PC-3 (cell line): ENCODE results near the gene TTC33.

Experiments
- CTCF ChIP-seq: fragments of 300-600 bp; sonication (generic); conservative IDR thresholded peaks from 2 replicates; pipeline ENCODE4 v1.5.1; 2017; ENCODE audit warnings: antibody characterized with exemption, low read depth, mild to moderate bottlenecking, low read length
- EZH2 ChIP-seq: fragments of 300-600 bp; sonication (generic); IDR thresholded peaks from one replicate; pipeline ENCODE4 v1.6.1; 2017; ENCODE audit warnings: antibody characterized with exemption, mild to moderate bottlenecking, low read length; ENCODE audit not compliant: unreplicated experiment
- EZH2phosphoT487 ChIP-seq: fragments of 300-600 bp; sonication (generic); IDR thresholded peaks from 2 replicates; pipeline ENCODE4 v1.6.1; 2018; ENCODE audit warnings: mild to moderate bottlenecking, antibody characterized with exemption, low read length, borderline replicate concordance

- no peak for TF ChIP-seq CTCF
- no peak for TF ChIP-seq EZH2
- TF ChIP-seq EZH2phosphoT487: no peak
These were observed 160.9 kb downstream of the TTC33 start for GRCh38 chr5:40594811-40595210.
